ENCODE results near the gene TRABD2B.
A peak's percentile ranks its signal among the peaks of the same experiment; 100 is the strongest.

Gene TRABD2B

GRCh38 chr1:47859092-47859743 is 138.0 kb downstream of the TRABD2B start:
- TF ChIP-seq CTCF (IDR thresholded peaks at IDR 0.05; ENCODE audit: insufficient read depth, low read depth, low read length, missing control alignments) = no peak
- DNase-seq (ENCODE audit: low read depth) = peak; percentile 6
- H3K4me3 ChIP-seq (ENCODE audit: low read length) = no peak overlapping the region

GRCh38 chr1:47856996-47857395 is 140.2 kb downstream of the TRABD2B start:
- no peak overlapping the region for H3K4me3 ChIP-seq (ENCODE audit: low read length)
- no peak for DNase-seq (ENCODE audit: low read depth)
- no peak for TF ChIP-seq CTCF (IDR thresholded peaks at IDR 0.05; ENCODE audit: insufficient read depth, low read depth, low read length, missing control alignments)

- DNase-seq (ENCODE audit: low read depth) = no peak
- H3K4me3 ChIP-seq (ENCODE audit: low read length) = no peak overlapping the region
- TF ChIP-seq CTCF (IDR thresholded peaks at IDR 0.05; ENCODE audit: insufficient read depth, low read depth, low read length, missing control alignments) = no peak
Observed at GRCh38 chr1:47855230-47855629, 142.0 kb downstream of the TRABD2B start.

- no peak for DNase-seq (ENCODE audit: low read depth)
- no peak overlapping the region for H3K4me3 ChIP-seq (ENCODE audit: low read length)
- TF ChIP-seq CTCF (IDR thresholded peaks at IDR 0.05; ENCODE audit: insufficient read depth, low read depth, low read length, missing control alignments) = no peak
Observed at GRCh38 chr1:47854552-47855144, 142.5 kb downstream of the TRABD2B start.

- no peak for TF ChIP-seq CTCF (IDR thresholded peaks at IDR 0.05; ENCODE audit: insufficient read depth, low read depth, low read length, missing control alignments)
- no peak overlapping the region for H3K4me3 ChIP-seq (ENCODE audit: low read length)
- DNase-seq (ENCODE audit: low read depth) = no peak
Observed at GRCh38 chr1:47853852-47854251, 143.3 kb downstream of the TRABD2B start.

- H3K4me3 ChIP-seq (ENCODE audit: low read length) = no peak overlapping the region
- DNase-seq (ENCODE audit: low read depth) = no peak
- no peak for TF ChIP-seq CTCF (IDR thresholded peaks at IDR 0.05; ENCODE audit: insufficient read depth, low read depth, low read length, missing control alignments)
Observed at GRCh38 chr1:47853059-47853458, 144.1 kb downstream of the TRABD2B start.
